HepG2 (cell line): Measurements from ENCODE around the gene NFIL3. TPM values are rescaled to one million over a fixed set of nuclear protein-coding genes. Genes with fewer than 3 reads are reported as not detected.

ENCODE experiments used
- ATAC-seq: fragments of 200-7000 bp; cut with Tn5 transposase; 3 replicates; pipeline ENCODE4 v1.9.1; 2020; ENCODE audit warnings: mild to moderate bottlenecking, moderate library complexity
- BruUV-seq: library from RNA; stranded (reverse); fragments of 400-500 nt; replicated peaks from 2 replicates; lab custom pipeline; 2021; lab: Mats Ljungman, UMichigan
- CTCF ChIA-PET: fragments of 300-600 bp; formaldehyde crosslinking; extraction: SDS; loops from one replicate; lab custom pipeline; 2021; ENCODE audit warnings: low total read pairs, inconsistent platforms, low intra/inter-chr PET ratio; lab: Yijun Ruan, JAX
- POLR2A ChIA-PET: fragments of 350-600 bp; sonication (Branson Sonifier 250); formaldehyde crosslinking; loops from one replicate; lab custom pipeline; 2020; ENCODE audit warnings: antibody characterized with exemption, inconsistent platforms; lab: Yijun Ruan, JAX
- DNase-seq: peaks from one replicate; pipeline ENCODE4 v3.0.0-alpha.2; 2015; ENCODE audit warnings: low spot score
- FAIRE-seq: peaks from 3 replicates; lab custom pipeline; 2011; peaks lifted over from hg19 to GRCh38; lab: Jason Lieb, UNC
- H2AFZ ChIP-seq: one replicate; pipeline ENCODE4 v1.6.1; 2011; ENCODE audit warnings: low read length, inconsistent platforms
- H3K27ac ChIP-seq: fragments of 300-600 bp; 3 replicates; pipeline ENCODE4 v1.8.0; 2011; ENCODE audit warnings: mixed run types, mild to moderate bottlenecking, mixed read lengths, low read length, inconsistent platforms; ENCODE audit not compliant: insufficient read depth; ENCODE audit errors: extremely low read length
- H3K27me3 ChIP-seq, 2 experiments: fragments of 200-600 bp in 1 of 2; 2 replicates in 1 of 2; 3 replicates in 1 of 2; pipeline versions ENCODE4 v1.6.0 to v1.8.0; 2011; ENCODE audit warnings: low read length in 2 of 2, mild to moderate bottlenecking in 2 of 2, moderate library complexity in 2 of 2, inconsistent platforms in 1 of 2; ENCODE audit not compliant: insufficient read depth in 2 of 2, control insufficient read depth in 1 of 2
- H3K36me3 ChIP-seq, 2 experiments: fragments of 200-600 bp in 1 of 2; replicated peaks in 1 of 2; 2 replicates in 1 of 2; 3 replicates in 1 of 2; pipeline versions ENCODE4 v1.5.1 to v1.8.0; 2011; ENCODE audit warnings: low read length in 2 of 2, inconsistent platforms in 1 of 2; ENCODE audit not compliant: insufficient read depth in 2 of 2, control insufficient read depth in 1 of 2
- H3K4me1 ChIP-seq: 2 replicates; pipeline ENCODE4 v1.5.1; 2012; ENCODE audit warnings: low read length, inconsistent platforms; ENCODE audit not compliant: insufficient read depth
- H3K4me2 ChIP-seq: 2 replicates; pipeline ENCODE4 v1.6.0; 2011; ENCODE audit warnings: low read depth, low read length, inconsistent platforms
- H3K4me3 ChIP-seq, 3 experiments: fragments of 200-600 bp in 1 of 3; sonication (generic), shearing (Covaris generic) in 1 of 3; replicated peaks in 1 of 3; 2 replicates each; pipeline ENCODE4 v1.5.1; 2011 to 2016; ENCODE audit warnings: low read length in 3 of 3, inconsistent platforms in 2 of 3, low read depth in 2 of 3, mild to moderate bottlenecking in 2 of 3, control low read depth in 1 of 3, mixed read lengths in 1 of 3; ENCODE audit not compliant: insufficient read depth in 1 of 3
- H3K79me2 ChIP-seq: one replicate; pipeline ENCODE4 v1.6.1; 2011; ENCODE audit warnings: low read length, inconsistent platforms; ENCODE audit not compliant: insufficient read depth
- H3K9ac ChIP-seq: 2 replicates; pipeline ENCODE4 v1.6.0; 2011; ENCODE audit warnings: mild to moderate bottlenecking, low read depth, low read length, inconsistent platforms; ENCODE audit not compliant: insufficient read depth
- H3K9me3 ChIP-seq: 2 replicates; pipeline ENCODE4 v1.5.1; 2012; ENCODE audit warnings: mild to moderate bottlenecking, low read length
- H4K20me1 ChIP-seq: 2 replicates; pipeline ENCODE4 v1.6.0; 2011; ENCODE audit warnings: inconsistent platforms, mild to moderate bottlenecking, low read length, moderate library complexity; ENCODE audit not compliant: insufficient read depth
- DMAP1 ChIP-seq: IDR thresholded peaks from 2 replicates; pipeline ENCODE4 v1.6.1; 2016
- KAT2B ChIP-seq: fragments of 150-350 bp; IDR thresholded peaks from 2 replicates; pipeline ENCODE4 v1.6.1; 2014; ENCODE audit warnings: low read depth, low read length, borderline replicate concordance
- NCOA5 ChIP-seq: sonication (generic); formaldehyde crosslinking; IDR thresholded peaks from 2 replicates; pipeline ENCODE4 v1.4.0; 2020; ENCODE audit warnings: missing genetic modification reagents
- PLRG1 ChIP-seq: fragments of 450-650 bp; conservative IDR thresholded peaks from 2 replicates; pipeline ENCODE4 v1.6.1; 2016
- TFAP4 ChIP-seq: sonication (generic); IDR thresholded peaks from 2 replicates; pipeline ENCODE4 v1.6.1; 2016; ENCODE audit warnings: low read depth, borderline replicate concordance
- ZBTB26 ChIP-seq: IDR thresholded peaks from 2 replicates; pipeline ENCODE4 v1.6.1; 2016; ENCODE audit warnings: missing compliant biosample characterization, missing genetic modification reagents, borderline replicate concordance
- ZBTB39 ChIP-seq: sonication (generic); formaldehyde crosslinking; IDR thresholded peaks from 2 replicates; pipeline ENCODE4 v1.5.0; 2020; ENCODE audit warnings: missing genetic modification reagents
- ZNF225 ChIP-seq: sonication (generic); formaldehyde crosslinking; IDR thresholded peaks from 2 replicates; pipeline ENCODE4 v1.4.0; 2020; ENCODE audit warnings: mild to moderate bottlenecking, missing genetic modification reagents
- ZNF431 ChIP-seq: sonication (generic); formaldehyde crosslinking; IDR thresholded peaks from 2 replicates; pipeline ENCODE4 v1.9.0; 2022; ENCODE audit warnings: missing genetic modification reagents, low read depth, mild to moderate bottlenecking, borderline replicate concordance
- ZNF878 ChIP-seq: sonication (generic); formaldehyde crosslinking; IDR thresholded peaks from 2 replicates; pipeline ENCODE4 v1.8.1; 2023; ENCODE audit warnings: mild to moderate bottlenecking, missing genetic modification reagents, moderate library complexity
- WGBS: methylation state at CpG from one replicate; pipeline ENCODE4 v1.1.6; 2017; ENCODE audit warnings: low lambda C conversion rate; 5-methylcytosine and 5-hydroxymethylcytosine counted together
- in situ Hi-C: cut with HindIII; loops from 2 replicates; pipeline ENCODE4 v1.10.0; 2017; ENCODE audit warnings: low pct_unique_long_range_greater_than_20kb; ENCODE audit not compliant: extremely low pct_ligation_motif_present
- intact Hi-C: fragments of 100-400 bp; cut with micrococcal nuclease; formaldehyde crosslinking; loops from one replicate; pipeline ENCODE4 v1.10.0; 2022; ENCODE audit not compliant: unreplicated experiment
- polyA plus RNA-seq, 8 experiments: library from polyadenylated mRNA; depleted of rRNA in 3 of 8; stranded (reverse) in 7 of 8; unstranded in 1 of 8; fragments of >200 nt; fragmentation: Illumina TruSeq in 4 of 8; extraction: Trizol in 4 of 8; gene quantifications; 2 replicates each; pipeline versions ENCODE4 v1.2.1 to v1.2.3, GENCODE V29; 2011 to 2016; ENCODE audit warnings: low read depth in 4 of 8, missing spikeins in 1 of 8, mixed read lengths in 1 of 8; ENCODE audit not compliant: insufficient read depth in 1 of 8
- total RNA-seq, 5 experiments: library from RNA; depleted of rRNA; stranded (reverse); fragments of >200 nt; fragmentation: Illumina TruSeq; extraction: Trizol; gene quantifications; 2 replicates each; pipeline ENCODE4 v1.2.3, GENCODE V29; 2016; ENCODE audit warnings: low read depth in 1 of 5

Gene NFIL3
- total and polyA plus RNA-seq, 2 of the 13 experiments (the other 11 are each of a cell fraction or from before 2014, with no cell fraction given), result 46.6 to 54.2 TPM

- 97% methylated on average over 3 of the region's 3 CpGs for WGBS
- no peak for TF ChIP-seq ZNF225 (CRISPR knock-in tag)
- no peak for TF ChIP-seq KAT2B
- TF ChIP-seq TFAP4, result no peak
- TF ChIP-seq DMAP1 (CRISPR knock-in tag), result no peak
- no peak for TF ChIP-seq ZBTB39 (CRISPR knock-in tag)
- no peak for TF ChIP-seq PLRG1
- no peak for TF ChIP-seq ZNF878 (CRISPR knock-in tag)
- TF ChIP-seq ZNF431, result no peak
- TF ChIP-seq NCOA5 (CRISPR knock-in tag), result no peak
- TF ChIP-seq ZBTB26 (CRISPR knock-in tag), result no peak
- peaks cover 80% of the 10 kb centered on the region for H3K4me1 ChIP-seq
- CTCF ChIA-PET, result no interaction called here
- peaks cover 4 to 38% of the 10 kb centered on the region in 2 experiments for H3K36me3 ChIP-seq
- H4K20me1 ChIP-seq, result peaks cover 95% of the 10 kb centered on the region
- DNase-seq (no peak), ATAC-seq (no peak), FAIRE-seq (no peak)
- no peaks in the 10 kb centered on the region; a peak in 1 of 5 replicates for H3K27me3 ChIP-seq
- H3K4me2 ChIP-seq, result no peak overlapping the region; the same call in 1 of the 2 replicates
- no peak overlapping the region for H3K27ac ChIP-seq
- no peak overlapping the region for H3K4me3 ChIP-seq
- H3K79me2 ChIP-seq, result peaks cover 96% of the 10 kb centered on the region
- intact Hi-C loops (no loop called here), in situ Hi-C loops (no loop called here)
- no peak overlapping the region for H2AFZ ChIP-seq
- no peak overlapping the region for H3K9ac ChIP-seq
- no peaks in the 10 kb centered on the region for H3K9me3 ChIP-seq
- POLR2A ChIA-PET, result no interaction called here
- BruUV-seq, result no TSS peak
Observed at GRCh38 chr9:91415290-91415689, 8.3 kb downstream of the NFIL3 start.
